Endometrial microvascular endothelial cells (primary cell): ENCODE results near the gene ECSCR. TPM values are rescaled to one million over a fixed set of nuclear protein-coding genes. Genes with fewer than 3 reads are reported as not detected.

Experiments used
- in situ Hi-C: cut with HindIII; loops from 2 replicates; pipeline ENCODE4 v1.10.0; 2017; ENCODE audit warnings: low sequenced_read_pairs, low pct_unique_long_range_greater_than_20kb; ENCODE audit errors: inconsistent ontology term
- total RNA-seq: library from RNA; depleted of rRNA; stranded (reverse); fragments of >200 nt; gene quantifications from one replicate; pipeline ENCODE4 v1.2.3, GENCODE V29; 2015; ENCODE audit errors: inconsistent ontology term

Gene ECSCR
- total RNA-seq, 1 donor from 2014 or later: 417 TPM

GRCh38 chr5:139475865-139476617, 13.5 kb upstream of the ECSCR start:
- in situ Hi-C loops: no loop called here

- in situ Hi-C loops: no loop called here
Measured at GRCh38 chr5:139474890-139475791, 12.6 kb upstream of the ECSCR start.

GRCh38 chr5:139473565-139473964, 11.0 kb upstream of the ECSCR start:
- in situ Hi-C loops: no loop called here

GRCh38 chr5:139473105-139473504, 10.6 kb upstream of the ECSCR start:
- in situ Hi-C loops: no loop called here

- in situ Hi-C loops: no loop called here
Measured at GRCh38 chr5:139472386-139473030, 10.0 kb upstream of the ECSCR start.

GRCh38 chr5:139470821-139471300, 8.3 kb upstream of the ECSCR start, which contains the start of gene SMIM33:
Gene SMIM33, plus strand, starts transcription at chr5:139471004. Its CDS starts 118 bp downstream, at chr5:139471122.
- in situ Hi-C loops: no loop called here

GRCh38 chr5:139468421-139468931, 5.9 kb upstream of the ECSCR start:
- in situ Hi-C loops: no loop called here

GRCh38 chr5:139461698-139462097, 845 bp downstream of the ECSCR start:
- in situ Hi-C loops: no loop called here

GRCh38 chr5:139461176-139461575, 1.4 kb downstream of the ECSCR start:
- in situ Hi-C loops: no loop called here

- in situ Hi-C loops: no loop called here
Measured at GRCh38 chr5:139460455-139460854, 2.1 kb downstream of the ECSCR start.

- in situ Hi-C loops: no loop called here
Measured at GRCh38 chr5:139459451-139459934, 3.0 kb downstream of the ECSCR start.

- in situ Hi-C loops: no loop called here
Measured at GRCh38 chr5:139458580-139459407, 3.7 kb downstream of the ECSCR start.

- in situ Hi-C loops: no loop called here
Measured at GRCh38 chr5:139457653-139458306, 4.8 kb downstream of the ECSCR start.

GRCh38 chr5:139457241-139457640, 5.3 kb downstream of the ECSCR start:
- in situ Hi-C loops: no loop called here

- in situ Hi-C loops: no loop called here
Measured at GRCh38 chr5:139456776-139457175, 5.8 kb downstream of the ECSCR start.

- in situ Hi-C loops: no loop called here
Measured at GRCh38 chr5:139454568-139455290, 7.8 kb downstream of the ECSCR start.
